HEK293T (cell line): ENCODE data around the gene SEMA4F.

Experiments
- ARNT ChIP-seq: fragments of 450-650 bp; IDR thresholded peaks from 2 replicates; pipeline ENCODE4 v1.6.1; 2017; ENCODE audit warnings: mild to moderate bottlenecking
- BHLHE40 ChIP-seq: fragments of 450-650 bp; IDR thresholded peaks from 2 replicates; pipeline ENCODE4 v1.6.1; 2016; ENCODE audit warnings: mild to moderate bottlenecking, moderate library complexity, borderline replicate concordance
- CTBP1 ChIP-seq: fragments of 450-650 bp; IDR thresholded peaks from 2 replicates; pipeline ENCODE4 v1.6.1; 2016; ENCODE audit warnings: borderline replicate concordance
- FOXK2 ChIP-seq: fragments of 450-650 bp; IDR thresholded peaks from 2 replicates; pipeline ENCODE4 v1.6.1; 2016; ENCODE audit warnings: mild to moderate bottlenecking
- FOXM1 ChIP-seq: fragments of 450-650 bp; IDR thresholded peaks from 2 replicates; pipeline ENCODE4 v1.6.1; 2017; ENCODE audit warnings: mild to moderate bottlenecking, borderline replicate concordance
- L3MBTL2 ChIP-seq: fragments of 450-650 bp; conservative IDR thresholded peaks from 2 replicates; pipeline ENCODE4 v1.6.1; 2016; ENCODE audit warnings: mild to moderate bottlenecking
- SP1 ChIP-seq: fragments of 450-650 bp; IDR thresholded peaks from 2 replicates; pipeline ENCODE4 v1.6.1; 2017
- SUZ12 ChIP-seq: fragments of 450-650 bp; IDR thresholded peaks from 2 replicates; pipeline ENCODE4 v1.6.1; 2016; ENCODE audit warnings: mild to moderate bottlenecking
- TARDBP ChIP-seq: fragments of 450-650 bp; IDR thresholded peaks from 2 replicates; pipeline ENCODE4 v1.6.1; 2016

DNA sequence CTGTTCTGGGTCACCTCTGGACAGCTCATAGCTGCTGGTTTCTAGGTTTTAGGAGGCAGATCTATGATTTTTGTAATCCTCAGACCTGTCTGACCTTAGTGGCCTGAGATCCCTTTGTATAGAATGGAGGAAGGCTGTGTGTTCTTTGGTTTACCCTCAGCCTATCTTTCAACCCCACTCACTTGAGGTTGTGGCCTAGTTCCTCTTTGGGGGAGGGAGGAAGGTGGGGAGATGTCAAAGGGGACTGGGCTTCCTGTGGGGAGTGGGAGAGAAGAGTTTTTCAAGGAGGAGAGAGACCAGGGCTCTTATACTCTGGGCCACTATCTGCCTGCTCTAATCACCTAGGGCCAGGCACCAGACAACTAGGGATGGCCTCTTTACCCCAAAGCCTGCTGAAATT, 28.5 kb downstream of the SEMA4F start:
- TF ChIP-seq L3MBTL2 (no peak), BHLHE40 (no peak), SP1 (no peak), SUZ12 (no peak), ARNT (no peak), FOXM1 (no peak), FOXK2 (no peak), TARDBP (no peak), CTBP1 (no peak)
